ENCODE data around the gene FANCL.
"Not testable (repeated sequence)": the region's sequence is repeated elsewhere in the genome, so short reads cannot be mapped to it uniquely, and the experiment has no call there.

FANCL gene

DNA sequence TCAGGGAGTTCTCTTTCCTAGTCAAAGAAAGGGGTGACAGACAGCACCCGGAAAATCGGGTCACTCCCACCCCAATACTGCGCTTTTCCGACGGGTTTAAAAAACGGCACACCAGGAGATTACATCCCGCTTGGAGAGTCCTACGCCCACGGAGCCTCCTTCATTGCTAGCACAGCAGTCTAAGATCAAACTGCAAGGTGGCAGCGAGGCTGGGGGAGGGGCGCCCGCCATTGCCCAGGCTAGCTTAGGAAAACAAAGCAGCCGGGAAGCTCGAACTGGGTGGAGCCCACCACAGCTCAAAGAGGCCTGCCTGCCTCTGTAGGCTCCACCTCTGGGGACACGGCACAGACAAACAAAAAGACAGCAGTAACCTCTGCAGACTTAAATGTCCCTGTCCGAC is 69.3 kb downstream of the FANCL start:
- DNase-seq (ENCODE audit: low read depth): not testable (repeated sequence)

DNA sequence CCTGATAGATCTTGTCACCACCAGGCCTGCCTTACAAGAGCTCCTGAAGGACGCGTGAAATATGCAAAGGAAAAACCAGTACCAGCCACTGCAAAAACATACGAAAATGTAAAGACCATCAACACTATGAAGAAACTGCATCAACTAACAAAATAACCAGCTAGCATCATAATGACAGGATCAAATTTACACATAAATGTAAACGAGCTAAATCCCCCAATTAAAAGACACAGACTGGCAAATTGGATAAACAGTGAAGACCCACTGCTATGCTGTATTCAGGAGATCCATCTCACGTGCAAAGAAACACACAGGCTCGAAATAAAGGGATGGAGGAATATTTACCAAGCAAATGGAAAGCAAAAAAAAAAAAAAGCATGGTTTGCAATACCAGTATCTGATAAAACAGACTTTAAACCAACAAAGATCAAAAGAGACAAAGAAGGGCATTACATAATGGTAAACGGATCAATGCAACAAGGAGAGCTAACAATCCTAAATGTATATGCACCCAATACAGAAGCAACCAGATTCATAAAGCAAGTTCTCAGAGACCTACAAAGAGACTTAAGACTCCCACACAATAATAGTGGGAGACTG is 70.7 kb downstream of the FANCL start:
- H3K27me3 ChIP-seq (replicated peaks; ENCODE audit: control insufficient read depth, insufficient read depth, low read length); DNase-seq (ENCODE audit: low read depth); H3K9ac ChIP-seq (ENCODE audit: low read length); H3K9me3 ChIP-seq (ENCODE audit: control insufficient read depth, low read length); H3K36me3 ChIP-seq (ENCODE audit: control insufficient read depth, insufficient read depth, low read length, severe bottlenecking); H3K4me1 ChIP-seq (ENCODE audit: control insufficient read depth, insufficient read depth, low read length); H3K4me3 ChIP-seq (ENCODE audit: low read length): not testable (repeated sequence)

More for the DNA sequence above, 69.3 kb downstream of the FANCL start:
- not testable (repeated sequence) for H3K9ac ChIP-seq (ENCODE audit: low read length); H3K27me3 ChIP-seq (replicated peaks; ENCODE audit: control insufficient read depth, insufficient read depth, low read length); H3K4me3 ChIP-seq (ENCODE audit: low read length); H3K4me1 ChIP-seq (ENCODE audit: control insufficient read depth, insufficient read depth, low read length); H3K36me3 ChIP-seq (ENCODE audit: control insufficient read depth, insufficient read depth, low read length, severe bottlenecking); H3K9me3 ChIP-seq (ENCODE audit: control insufficient read depth, low read length)

DNA sequence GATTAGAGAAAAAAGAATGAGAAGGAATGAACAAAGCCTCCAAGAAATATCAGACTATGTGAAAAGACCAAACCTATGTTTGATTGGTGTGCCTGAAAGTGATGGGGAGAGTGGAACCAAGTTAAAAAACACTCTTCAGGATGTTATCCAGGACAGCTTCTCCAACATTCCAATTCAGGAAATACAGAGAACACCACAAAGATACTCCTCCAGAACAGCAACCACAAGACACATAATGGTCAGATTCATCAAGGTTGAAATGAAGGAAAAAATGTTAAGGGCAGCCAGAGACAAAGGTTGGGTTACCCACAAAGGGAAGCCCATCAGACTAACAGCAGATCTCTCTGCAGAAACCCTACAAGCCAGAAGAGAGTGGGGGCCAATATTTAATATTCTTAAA is 71.3 kb downstream of the FANCL start:
- not testable (repeated sequence) for H3K4me1 ChIP-seq (ENCODE audit: control insufficient read depth, insufficient read depth, low read length); H3K9ac ChIP-seq (ENCODE audit: low read length); H3K9me3 ChIP-seq (ENCODE audit: control insufficient read depth, low read length); H3K36me3 ChIP-seq (ENCODE audit: control insufficient read depth, insufficient read depth, low read length, severe bottlenecking); DNase-seq (ENCODE audit: low read depth); H3K4me3 ChIP-seq (ENCODE audit: low read length); H3K27me3 ChIP-seq (replicated peaks; ENCODE audit: control insufficient read depth, insufficient read depth, low read length)

DNA sequence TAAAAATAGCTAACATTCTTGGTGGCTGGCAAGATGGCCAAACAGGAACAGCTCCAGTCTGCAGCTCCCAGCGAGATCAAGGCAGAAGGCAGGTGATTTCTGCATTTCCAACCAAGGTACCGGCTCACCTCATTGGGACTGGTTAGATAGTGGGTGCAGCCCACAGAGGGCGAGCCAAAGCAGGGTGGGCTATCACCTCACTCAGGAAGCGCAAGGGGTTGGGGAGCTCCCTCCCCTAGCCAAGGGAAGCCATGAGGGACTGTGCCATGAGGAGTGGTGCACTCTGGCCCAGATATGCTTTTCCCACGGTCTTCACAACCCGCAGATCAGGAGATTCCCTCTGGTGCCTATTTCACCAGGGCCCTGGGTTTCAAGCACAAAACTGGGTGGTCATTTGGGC is 73.0 kb downstream of the FANCL start:
- DNase-seq (ENCODE audit: low read depth); H3K9ac ChIP-seq (ENCODE audit: low read length); H3K4me1 ChIP-seq (ENCODE audit: control insufficient read depth, insufficient read depth, low read length); H3K4me3 ChIP-seq (ENCODE audit: low read length); H3K36me3 ChIP-seq (ENCODE audit: control insufficient read depth, insufficient read depth, low read length, severe bottlenecking); H3K9me3 ChIP-seq (ENCODE audit: control insufficient read depth, low read length); H3K27me3 ChIP-seq (replicated peaks; ENCODE audit: control insufficient read depth, insufficient read depth, low read length): not testable (repeated sequence)

DNA sequence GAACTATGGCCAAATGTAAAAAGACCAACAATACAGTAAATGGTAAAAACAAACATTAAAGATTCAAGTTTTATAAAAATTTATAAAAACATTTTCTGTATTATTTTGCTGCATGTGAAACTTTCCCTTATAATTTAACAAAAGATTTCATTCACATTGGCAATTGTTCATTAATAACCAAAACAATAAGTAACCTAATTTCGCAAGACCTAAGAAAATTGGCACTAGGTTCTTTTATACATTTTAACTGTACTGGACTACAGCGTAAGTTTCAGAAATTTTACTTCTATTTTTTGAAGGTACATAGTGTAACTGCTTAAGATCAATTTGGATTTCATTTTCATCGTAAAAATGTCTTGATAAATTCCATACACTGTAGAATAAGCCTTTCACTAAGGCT is 77.2 kb downstream of the FANCL start:
- Histone ChIP-seq H3K4me1 (ENCODE audit: control insufficient read depth, insufficient read depth, low read length) (no peaks in the 10 kb centered on the region), H3K4me3 (ENCODE audit: low read length) (no peak overlapping the region), H3K9me3 (ENCODE audit: control insufficient read depth, low read length) (no peaks in the 10 kb centered on the region), H3K9ac (ENCODE audit: low read length) (no peak overlapping the region), H3K36me3 (ENCODE audit: control insufficient read depth, insufficient read depth, low read length, severe bottlenecking) (peaks cover 31% of the 10 kb centered on the region), H3K27me3 (replicated peaks; ENCODE audit: control insufficient read depth, insufficient read depth, low read length) (no peaks in the 10 kb centered on the region)
- DNase-seq (ENCODE audit: low read depth): no peak

DNA sequence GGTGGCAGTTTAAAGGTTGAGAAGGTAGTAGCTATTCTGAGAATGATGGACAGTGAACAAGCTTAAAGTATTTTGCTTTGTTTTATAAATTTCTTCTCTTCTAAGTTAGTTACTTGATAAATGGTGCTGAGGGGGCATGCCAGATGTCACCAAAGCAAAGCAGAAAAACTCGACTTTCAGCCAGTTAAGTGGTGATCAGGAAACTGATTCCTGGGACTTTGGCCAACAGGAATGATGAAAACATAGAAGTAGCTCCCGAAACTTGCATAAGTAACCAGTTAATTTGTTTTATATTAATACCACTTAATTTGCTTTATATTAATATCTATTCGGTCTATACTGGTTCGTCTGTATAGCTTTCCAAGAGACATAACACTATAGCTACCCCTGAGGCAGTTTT is 82.6 kb downstream of the FANCL start:
- H3K4me3 ChIP-seq (ENCODE audit: low read length): no peak overlapping the region
- peaks cover 6% of the 10 kb centered on the region for H3K4me1 ChIP-seq (ENCODE audit: control insufficient read depth, insufficient read depth, low read length)
- H3K9ac ChIP-seq (ENCODE audit: low read length): no peak overlapping the region
- no peak for DNase-seq (ENCODE audit: low read depth)
- no peaks in the 10 kb centered on the region for H3K27me3 ChIP-seq (replicated peaks; ENCODE audit: control insufficient read depth, insufficient read depth, low read length)
- H3K36me3 ChIP-seq (ENCODE audit: control insufficient read depth, insufficient read depth, low read length, severe bottlenecking): peaks cover 31% of the 10 kb centered on the region
- H3K9me3 ChIP-seq (ENCODE audit: control insufficient read depth, low read length): no peaks in the 10 kb centered on the region

DNA sequence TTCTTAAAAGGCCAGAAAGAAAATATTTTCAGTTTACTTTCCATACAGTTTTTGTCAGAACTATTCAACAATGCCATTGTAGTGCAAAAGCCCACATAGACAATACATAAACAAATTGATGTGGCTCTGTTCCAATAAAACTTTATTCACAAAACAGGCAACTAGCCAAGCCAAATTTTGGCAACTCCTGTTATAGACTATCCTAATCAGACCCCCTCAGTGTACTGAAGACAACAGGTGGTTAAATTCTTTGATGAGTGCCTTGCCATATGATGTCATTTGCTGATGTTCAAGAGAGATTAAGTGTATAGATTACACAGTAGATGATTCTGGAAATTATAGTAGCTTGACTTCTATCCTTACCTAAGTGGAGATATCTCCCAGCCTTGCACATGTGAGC is 83.4 kb downstream of the FANCL start:
- Histone ChIP-seq H3K4me3 (ENCODE audit: low read length) (no peak overlapping the region), H3K27me3 (replicated peaks; ENCODE audit: control insufficient read depth, insufficient read depth, low read length) (no peaks in the 10 kb centered on the region), H3K9me3 (ENCODE audit: control insufficient read depth, low read length) (no peaks in the 10 kb centered on the region), H3K4me1 (ENCODE audit: control insufficient read depth, insufficient read depth, low read length) (peaks cover 6% of the 10 kb centered on the region), H3K36me3 (ENCODE audit: control insufficient read depth, insufficient read depth, low read length, severe bottlenecking) (peaks cover 31% of the 10 kb centered on the region), H3K9ac (ENCODE audit: low read length) (no peak overlapping the region)
- DNase-seq (ENCODE audit: low read depth): no peak

DNA sequence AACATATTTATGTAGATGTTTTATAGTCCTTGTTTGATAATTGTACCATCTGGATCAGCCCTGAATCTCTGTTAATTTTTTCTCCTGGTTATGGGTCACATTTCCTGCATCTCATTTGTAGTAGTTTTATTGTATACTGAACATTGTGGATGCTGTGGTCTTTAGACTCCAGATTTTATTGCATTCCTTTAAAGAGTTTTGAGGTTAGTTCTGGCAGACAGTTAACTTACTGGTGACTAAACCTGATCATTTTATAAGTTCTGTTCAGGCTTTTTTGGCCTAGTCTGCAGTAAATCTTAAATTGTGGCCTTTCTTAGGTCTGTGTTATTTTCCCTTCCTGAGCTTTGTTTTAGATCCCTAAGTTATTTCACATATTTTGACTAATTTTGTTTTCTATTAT is 84.3 kb downstream of the FANCL start:
- no peak for DNase-seq (ENCODE audit: low read depth)
- H3K4me1 ChIP-seq (ENCODE audit: control insufficient read depth, insufficient read depth, low read length): peaks cover 6% of the 10 kb centered on the region
- no peak overlapping the region for H3K9ac ChIP-seq (ENCODE audit: low read length)
- H3K9me3 ChIP-seq (ENCODE audit: control insufficient read depth, low read length): no peaks in the 10 kb centered on the region
- peaks cover 28% of the 10 kb centered on the region for H3K36me3 ChIP-seq (ENCODE audit: control insufficient read depth, insufficient read depth, low read length, severe bottlenecking)
- no peaks in the 10 kb centered on the region for H3K27me3 ChIP-seq (replicated peaks; ENCODE audit: control insufficient read depth, insufficient read depth, low read length)
- no peak overlapping the region for H3K4me3 ChIP-seq (ENCODE audit: low read length)

DNA sequence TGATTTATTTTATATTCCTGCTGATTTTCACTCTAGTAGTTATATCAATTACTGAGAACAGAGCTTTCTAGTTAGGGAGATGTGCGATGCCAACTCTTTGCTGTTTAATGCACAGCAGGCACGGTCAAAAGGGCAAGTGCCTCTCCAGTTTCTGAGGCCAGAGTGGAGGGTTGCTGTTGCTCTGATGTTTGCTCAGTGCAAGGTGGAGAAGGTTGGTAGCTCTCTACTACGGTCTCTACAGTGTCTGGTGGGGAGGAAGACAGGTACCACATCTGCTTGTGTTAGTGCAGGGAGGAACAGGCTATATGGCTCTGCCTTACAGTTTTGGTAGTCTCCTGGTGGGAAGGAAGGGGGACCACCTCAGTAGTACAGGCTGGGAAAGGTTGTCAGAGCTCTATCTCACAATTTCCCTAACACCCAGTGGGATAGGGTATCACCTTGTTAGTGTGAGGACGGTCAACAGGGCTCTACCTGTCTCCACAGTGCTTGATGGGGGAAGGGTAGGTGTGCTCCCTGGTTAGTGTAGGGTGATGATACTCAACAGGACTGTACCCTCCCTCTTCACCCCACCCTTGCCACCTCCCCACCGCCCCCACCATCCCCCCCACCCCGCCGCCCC is 85.9 kb downstream of the FANCL start:
- no peak overlapping the region for H3K4me3 ChIP-seq (ENCODE audit: low read length)
- H3K27me3 ChIP-seq (replicated peaks; ENCODE audit: control insufficient read depth, insufficient read depth, low read length): no peaks in the 10 kb centered on the region
- H3K4me1 ChIP-seq (ENCODE audit: control insufficient read depth, insufficient read depth, low read length): peaks cover 6% of the 10 kb centered on the region
- H3K36me3 ChIP-seq (ENCODE audit: control insufficient read depth, insufficient read depth, low read length, severe bottlenecking): peaks cover 12% of the 10 kb centered on the region
- no peak overlapping the region for H3K9ac ChIP-seq (ENCODE audit: low read length)
- H3K9me3 ChIP-seq (ENCODE audit: control insufficient read depth, low read length): no peaks in the 10 kb centered on the region
- DNase-seq (ENCODE audit: low read depth): no peak

DNA sequence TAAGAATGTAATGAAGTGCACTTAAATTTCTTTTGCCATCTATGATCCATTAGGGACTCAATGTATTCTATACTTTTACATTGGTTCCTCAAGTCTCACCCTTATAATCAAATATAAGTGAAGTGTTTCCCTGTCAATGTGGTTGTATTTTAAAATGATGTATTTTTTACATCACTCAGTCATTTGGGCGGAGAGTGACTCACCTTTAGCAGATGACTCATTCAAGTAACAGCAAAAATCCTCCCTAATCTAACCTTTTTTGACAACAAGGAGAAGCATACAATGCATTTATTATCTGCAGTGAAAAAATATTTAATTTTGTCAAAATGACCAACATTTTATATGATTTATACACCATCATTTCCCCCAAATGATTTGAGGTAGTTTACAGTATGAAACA is 94.4 kb downstream of the FANCL start:
- H3K27me3 ChIP-seq (replicated peaks; ENCODE audit: control insufficient read depth, insufficient read depth, low read length): no peaks in the 10 kb centered on the region
- H3K4me1 ChIP-seq (ENCODE audit: control insufficient read depth, insufficient read depth, low read length): no peaks in the 10 kb centered on the region
- H3K36me3 ChIP-seq (ENCODE audit: control insufficient read depth, insufficient read depth, low read length, severe bottlenecking): peaks cover 9% of the 10 kb centered on the region
- no peaks in the 10 kb centered on the region for H3K9me3 ChIP-seq (ENCODE audit: control insufficient read depth, low read length)
- peak; percentile 20 for DNase-seq (ENCODE audit: low read depth)
- H3K9ac ChIP-seq (ENCODE audit: low read length): no peak overlapping the region
- H3K4me3 ChIP-seq (ENCODE audit: low read length): no peak overlapping the region

DNA sequence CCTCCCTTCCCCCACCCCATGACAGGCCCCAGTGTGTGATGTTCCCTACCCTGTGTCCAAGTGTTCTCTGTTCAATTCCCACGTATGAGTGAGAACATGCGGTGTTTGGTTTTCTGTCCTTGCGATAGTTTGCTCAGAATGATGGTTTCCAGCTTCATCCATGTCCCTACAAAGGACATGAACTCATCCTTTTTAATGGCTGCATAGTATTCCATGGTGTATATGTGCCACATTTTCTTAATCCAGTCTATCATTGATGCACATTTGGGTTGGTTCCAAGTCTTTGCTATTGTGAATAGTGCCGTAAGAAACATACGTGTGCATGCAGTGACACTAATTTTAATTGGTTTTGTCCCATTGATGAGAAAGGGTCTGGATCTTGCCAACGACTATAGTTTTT is 95.4 kb downstream of the FANCL start:
- H3K36me3 ChIP-seq (ENCODE audit: control insufficient read depth, insufficient read depth, low read length, severe bottlenecking); H3K4me3 ChIP-seq (ENCODE audit: low read length); H3K4me1 ChIP-seq (ENCODE audit: control insufficient read depth, insufficient read depth, low read length); H3K27me3 ChIP-seq (replicated peaks; ENCODE audit: control insufficient read depth, insufficient read depth, low read length); DNase-seq (ENCODE audit: low read depth); H3K9ac ChIP-seq (ENCODE audit: low read length); H3K9me3 ChIP-seq (ENCODE audit: control insufficient read depth, low read length): not testable (repeated sequence)

DNA sequence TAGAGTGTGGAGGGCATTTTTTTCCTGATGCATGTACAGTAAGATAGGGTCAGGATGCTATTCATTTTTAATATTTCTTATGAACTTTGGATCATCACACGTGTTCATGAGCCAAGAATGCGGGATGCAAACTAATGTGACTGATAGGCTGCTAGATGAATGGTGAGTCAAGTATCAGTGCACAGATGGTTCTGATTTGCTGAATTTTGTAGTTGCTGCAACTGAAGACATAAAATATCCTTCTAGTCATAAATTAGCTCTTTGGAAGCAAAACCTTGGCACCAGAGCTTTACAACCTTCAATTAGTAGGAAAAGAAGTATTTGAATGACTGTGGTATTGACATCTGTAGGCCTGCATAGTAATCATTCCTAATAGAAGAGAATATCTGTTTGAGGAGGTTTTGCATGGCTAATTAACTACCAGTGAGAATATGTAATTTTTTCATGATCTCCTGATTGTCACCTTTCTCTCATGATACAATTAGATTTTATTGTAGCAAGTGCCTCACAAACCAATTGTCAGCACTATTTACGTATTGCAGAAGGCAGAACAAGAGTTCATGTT is 100.5 kb downstream of the FANCL start:
- DNase-seq (ENCODE audit: low read depth): peak; percentile 51
- H3K36me3 ChIP-seq (ENCODE audit: control insufficient read depth, insufficient read depth, low read length, severe bottlenecking): peaks cover 9% of the 10 kb centered on the region
- H3K9me3 ChIP-seq (ENCODE audit: control insufficient read depth, low read length): no peaks in the 10 kb centered on the region
- H3K4me1 ChIP-seq (ENCODE audit: control insufficient read depth, insufficient read depth, low read length): peaks cover 12% of the 10 kb centered on the region
- no peaks in the 10 kb centered on the region for H3K27me3 ChIP-seq (replicated peaks; ENCODE audit: control insufficient read depth, insufficient read depth, low read length)
- no peak overlapping the region for H3K4me3 ChIP-seq (ENCODE audit: low read length)
- no peak overlapping the region for H3K9ac ChIP-seq (ENCODE audit: low read length)
